OCI-LY1 (cell line): ENCODE results near the gene COPB2.

Source experiments
- EZH2 ChIP-seq: fragments of 200-600 bp; sonication (generic), shearing (Covaris generic); IDR thresholded peaks from 2 replicates; pipeline ENCODE4 v1.8.0; 2017; ENCODE audit warnings: borderline replicate concordance, mixed run types, mild to moderate bottlenecking, antibody characterized with exemption, low read length, moderate library complexity, mixed read lengths
- TF ChIP-seq, protein P1 (sequence below): fragments of 200-600 bp; sonication (generic), shearing (Covaris generic); IDR thresholded peaks from 2 replicates; pipeline ENCODE4 v1.5.1; 2017; ENCODE audit warnings: mild to moderate bottlenecking, antibody characterized with exemption, low read length, moderate library complexity, mixed read lengths

DNA sequence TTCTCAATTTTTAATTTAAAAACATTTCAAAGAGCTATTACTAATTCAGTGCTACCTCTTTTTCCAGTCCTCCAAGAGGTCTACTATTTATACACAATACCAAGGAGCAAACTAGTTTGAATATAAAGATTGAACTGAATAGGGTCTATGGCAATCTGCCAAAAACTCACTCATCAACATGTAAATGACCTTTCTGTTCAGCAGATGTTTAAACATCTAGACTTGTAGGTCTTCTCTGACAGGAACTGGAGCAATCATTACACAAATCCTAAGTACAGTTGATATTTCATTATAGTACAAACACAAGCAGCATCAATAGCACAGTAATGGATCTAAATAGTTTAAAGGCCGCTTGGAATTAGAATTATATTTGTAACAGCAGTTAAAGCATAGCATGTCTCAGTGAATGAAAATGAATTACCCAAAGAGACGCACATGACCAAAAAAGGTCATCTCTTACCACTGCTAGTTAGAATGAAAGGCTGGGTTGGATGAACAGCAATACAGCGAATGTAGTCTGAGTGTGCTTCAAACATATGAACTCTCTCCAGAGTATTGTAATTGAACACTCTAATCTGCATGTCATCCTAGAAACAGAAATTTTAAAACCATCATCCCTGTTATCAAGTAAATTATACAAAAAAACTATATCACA is 10.7 kb downstream of the COPB2 start:
- TF ChIP-seq, protein P1, sequence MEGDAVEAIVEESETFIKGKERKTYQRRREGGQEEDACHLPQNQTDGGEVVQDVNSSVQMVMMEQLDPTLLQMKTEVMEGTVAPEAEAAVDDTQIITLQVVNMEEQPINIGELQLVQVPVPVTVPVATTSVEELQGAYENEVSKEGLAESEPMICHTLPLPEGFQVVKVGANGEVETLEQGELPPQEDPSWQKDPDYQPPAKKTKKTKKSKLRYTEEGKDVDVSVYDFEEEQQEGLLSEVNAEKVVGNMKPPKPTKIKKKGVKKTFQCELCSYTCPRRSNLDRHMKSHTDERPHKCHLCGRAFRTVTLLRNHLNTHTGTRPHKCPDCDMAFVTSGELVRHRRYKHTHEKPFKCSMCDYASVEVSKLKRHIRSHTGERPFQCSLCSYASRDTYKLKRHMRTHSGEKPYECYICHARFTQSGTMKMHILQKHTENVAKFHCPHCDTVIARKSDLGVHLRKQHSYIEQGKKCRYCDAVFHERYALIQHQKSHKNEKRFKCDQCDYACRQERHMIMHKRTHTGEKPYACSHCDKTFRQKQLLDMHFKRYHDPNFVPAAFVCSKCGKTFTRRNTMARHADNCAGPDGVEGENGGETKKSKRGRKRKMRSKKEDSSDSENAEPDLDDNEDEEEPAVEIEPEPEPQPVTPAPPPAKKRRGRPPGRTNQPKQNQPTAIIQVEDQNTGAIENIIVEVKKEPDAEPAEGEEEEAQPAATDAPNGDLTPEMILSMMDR = no peak
- TF ChIP-seq EZH2 = no peak
